Stimulated activated CD4-positive, alpha-beta T cell treated with anti-CD3 and anti-CD28 coated beads, Interleukin-12 subunit alpha, Interleukin-12 subunit beta, amount 100 ng/mL, for 4 hours (primary cell): Measurements from ENCODE around the gene ARHGEF4.

Source experiments
- DNase-seq: peaks from one replicate; pipeline ENCODE4 v3.0.0-alpha.2; 2020

The ARHGEF4 gene

DNA sequence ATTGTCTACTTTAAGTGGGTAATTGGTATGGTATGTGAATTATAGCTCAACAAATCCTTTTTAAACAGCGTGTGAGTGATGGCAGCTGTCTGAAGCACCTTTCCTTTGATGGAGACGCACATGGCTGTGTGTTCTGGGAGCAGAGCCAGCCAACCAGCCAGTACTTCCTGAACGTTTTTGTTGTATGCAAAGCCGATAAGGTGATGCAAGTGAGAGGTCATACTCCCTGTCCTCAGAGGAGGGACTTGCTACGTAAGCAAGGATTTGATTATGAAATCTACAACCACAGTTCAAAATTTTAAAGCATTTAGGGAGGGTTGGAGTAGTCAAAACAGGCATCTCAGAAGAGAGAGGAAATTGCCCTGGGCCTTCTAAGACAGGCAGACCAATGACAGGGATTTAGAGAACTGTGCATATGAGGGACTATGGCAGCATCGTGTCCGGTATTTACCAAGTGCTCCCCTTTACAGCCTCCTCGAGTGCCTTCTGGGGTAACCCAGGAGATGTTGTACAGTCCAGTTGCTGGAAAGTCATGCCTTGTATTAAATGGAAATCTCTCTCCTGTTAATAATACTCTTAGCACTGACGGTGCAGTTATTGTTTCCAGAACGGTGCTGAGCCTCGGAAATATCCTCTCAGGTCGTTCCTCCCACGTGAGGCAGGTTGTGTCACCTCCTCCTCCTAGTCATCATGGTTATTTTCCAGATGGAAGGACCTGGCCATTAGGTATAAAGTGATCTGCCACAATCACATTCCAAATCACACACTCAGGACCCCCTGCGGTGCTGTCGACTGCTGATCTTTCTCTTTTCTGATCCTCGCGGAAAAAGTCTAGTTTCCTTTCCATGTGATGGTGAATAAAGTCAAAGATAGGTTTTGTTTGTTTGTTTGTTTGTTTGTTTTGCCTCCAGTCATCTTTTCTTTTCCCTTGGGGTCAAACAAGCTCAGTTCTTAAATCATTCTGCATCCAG is 28.4 kb downstream of the ARHGEF4 start:
- DNase-seq: no peak

- DNase-seq: no peak
These were observed 32.9 kb downstream of the ARHGEF4 start for GRCh38 chr2:130869441-130870160.

GRCh38 chr2:130870161-130870485 is 33.4 kb downstream of the ARHGEF4 start:
- no peak for DNase-seq

GRCh38 chr2:130870779-130871178 is 34.1 kb downstream of the ARHGEF4 start:
- no peak for DNase-seq

- DNase-seq: no peak
These were observed 35.4 kb downstream of the ARHGEF4 start for GRCh38 chr2:130871843-130872740.

DNA sequence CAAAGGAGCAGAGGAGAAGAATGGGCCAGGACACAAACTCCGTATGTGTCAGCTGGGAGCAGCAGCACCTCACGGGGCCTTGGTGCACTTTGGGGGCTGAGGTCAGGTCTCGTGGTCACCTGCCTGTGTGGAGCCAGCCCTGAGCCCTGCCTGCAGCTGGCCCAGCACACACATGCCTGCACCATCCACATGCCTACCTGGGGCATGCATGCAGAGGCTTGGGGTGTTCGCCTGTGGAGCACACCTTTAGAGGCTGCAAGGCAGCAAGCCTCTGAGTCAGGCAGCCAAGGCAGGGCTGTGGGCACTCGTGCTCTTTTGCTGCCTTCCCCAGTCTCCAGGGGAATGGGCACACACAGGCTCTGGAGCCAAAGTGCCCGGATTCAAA is 36.0 kb downstream of the ARHGEF4 start:
- DNase-seq: no peak

DNA sequence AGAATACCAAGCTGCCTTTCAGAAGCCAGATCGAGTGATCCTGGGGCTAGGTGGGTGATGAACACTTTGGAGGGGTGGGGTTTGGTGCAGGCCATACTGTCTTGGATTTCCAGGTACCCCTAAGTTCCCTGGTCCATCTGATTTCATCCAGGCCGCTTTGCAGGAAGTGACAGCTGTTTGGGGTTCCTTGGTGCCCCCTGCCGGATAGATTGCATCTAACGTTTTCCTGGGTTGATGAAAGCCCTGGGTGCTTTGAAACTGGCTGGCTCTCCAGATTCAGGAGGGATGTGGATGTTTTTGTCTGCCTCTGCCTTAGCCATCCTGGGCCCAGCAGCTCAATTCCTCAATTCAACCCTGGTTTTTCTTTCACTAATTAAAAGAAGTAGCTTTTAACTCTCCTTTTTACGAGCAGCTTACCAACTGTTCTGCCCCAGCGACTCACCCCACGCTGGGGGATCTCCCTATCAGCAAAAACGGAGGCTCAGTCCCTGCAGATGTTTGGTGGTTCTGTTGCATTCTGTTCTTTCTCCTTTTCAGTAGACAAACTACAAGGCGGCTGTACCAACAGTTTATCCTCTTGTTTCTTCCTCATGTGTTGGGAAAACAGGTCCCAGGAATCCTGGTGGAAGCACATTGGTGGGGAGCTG is 37.1 kb downstream of the ARHGEF4 start:
- peak; percentile 65 for DNase-seq

DNA sequence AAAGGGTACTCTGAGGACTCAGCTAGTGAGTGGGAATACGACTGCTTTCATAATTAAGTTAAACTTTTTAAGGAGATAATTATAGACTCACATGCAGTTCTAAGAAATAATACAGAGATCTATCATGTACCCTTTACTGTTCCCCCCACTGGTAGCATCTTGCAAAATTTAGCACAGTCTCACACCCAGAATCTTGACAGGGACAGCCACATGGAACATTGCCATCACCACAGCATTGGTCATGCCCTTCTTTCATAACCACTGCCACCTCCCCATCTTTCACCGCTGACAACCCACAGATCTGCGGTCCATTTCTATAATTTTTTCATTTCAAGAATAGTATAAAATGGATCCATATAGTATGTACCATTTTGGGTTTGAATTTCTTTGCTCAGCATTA is 37.8 kb downstream of the ARHGEF4 start:
- DNase-seq: no peak

- DNase-seq: no peak
These were observed 39.2 kb downstream of the ARHGEF4 start for GRCh38 chr2:130875935-130876334.

DNA sequence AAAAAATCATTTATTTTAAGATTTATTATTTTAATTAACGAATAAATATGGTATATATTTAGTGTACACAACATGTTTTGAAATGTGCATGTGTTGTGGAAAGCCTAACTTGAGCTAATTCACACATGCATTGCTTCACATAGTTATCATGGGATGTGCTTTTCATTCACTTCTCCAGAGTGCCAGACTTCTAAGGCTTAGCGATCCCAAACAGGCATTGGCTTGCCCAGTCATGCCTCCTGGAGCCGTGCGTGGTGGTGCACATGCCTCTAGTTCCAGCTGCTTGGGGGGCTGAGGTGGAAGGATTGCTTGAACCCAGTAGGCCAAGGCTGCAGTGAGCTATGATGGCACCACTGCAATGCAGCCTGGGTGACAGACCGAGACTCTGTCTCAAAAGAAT is 40.5 kb downstream of the ARHGEF4 start:
- DNase-seq: no peak

DNA sequence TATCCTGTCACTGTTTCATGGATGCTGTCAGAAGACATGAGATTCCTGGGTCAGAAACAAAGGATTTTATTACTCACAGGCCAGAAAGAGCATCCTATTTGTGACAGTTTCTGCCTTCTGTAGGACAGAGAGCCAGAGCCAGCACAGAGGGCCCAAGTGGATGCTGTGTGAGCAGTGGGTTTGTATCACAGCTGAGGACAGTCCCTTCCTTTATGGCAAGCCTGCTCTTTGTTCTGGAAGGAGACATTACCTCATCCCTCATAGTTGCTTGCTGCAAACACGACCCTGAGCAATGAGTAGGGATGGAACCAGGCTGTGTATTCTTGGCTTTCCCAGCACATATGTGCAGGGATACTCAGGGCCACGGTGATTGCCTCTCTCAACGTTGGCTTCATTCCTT is 41.6 kb downstream of the ARHGEF4 start:
- DNase-seq: no peak

DNA sequence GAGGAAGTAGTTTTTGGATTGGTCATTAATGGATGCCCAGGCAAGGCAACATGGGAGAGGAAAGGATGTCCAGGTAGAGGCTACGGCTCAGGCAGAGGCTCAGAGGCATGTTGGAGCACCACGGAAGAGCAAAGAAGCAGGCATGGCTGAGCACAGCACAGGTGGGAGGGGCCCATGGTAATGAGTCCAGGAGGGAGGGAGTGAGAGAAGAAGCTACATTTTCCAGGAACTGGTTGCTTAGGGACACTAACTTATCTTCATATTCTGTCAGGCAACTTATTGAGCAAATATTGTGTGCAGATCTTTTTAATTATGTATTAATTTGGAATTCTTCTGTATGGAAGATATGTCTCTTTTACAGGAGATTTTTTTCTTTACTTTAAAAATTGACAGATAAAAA is 42.2 kb downstream of the ARHGEF4 start:
- DNase-seq: no peak

DNA sequence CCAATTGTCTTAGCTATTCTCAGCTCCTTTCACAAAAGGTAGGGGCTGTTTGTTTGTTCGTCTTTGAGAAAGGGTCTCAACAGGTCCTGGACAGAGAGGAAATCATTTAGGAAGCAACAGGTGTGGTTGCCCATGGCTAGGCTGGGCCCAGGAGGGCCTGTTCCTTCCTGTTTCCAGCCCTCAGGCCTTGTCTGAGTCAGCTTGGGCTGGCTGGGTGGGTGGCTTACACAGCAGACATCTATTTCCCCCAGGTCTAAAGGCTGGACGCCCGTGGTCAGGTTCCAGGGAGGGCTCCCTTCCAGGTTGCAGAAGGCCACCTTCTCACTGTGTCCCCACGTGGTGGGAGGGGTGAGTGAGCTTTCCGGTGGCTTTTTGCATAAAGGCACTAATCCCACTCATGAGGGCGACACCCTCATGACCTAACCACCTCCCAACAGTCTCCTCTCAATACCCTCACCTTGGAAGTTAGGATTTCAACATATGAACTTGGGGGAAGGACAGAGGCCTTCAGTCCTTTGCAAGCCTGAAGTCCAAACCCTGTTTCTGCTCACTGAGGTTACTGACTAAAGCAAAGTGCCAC is 45.5 kb downstream of the ARHGEF4 start:
- DNase-seq: no peak

DNA sequence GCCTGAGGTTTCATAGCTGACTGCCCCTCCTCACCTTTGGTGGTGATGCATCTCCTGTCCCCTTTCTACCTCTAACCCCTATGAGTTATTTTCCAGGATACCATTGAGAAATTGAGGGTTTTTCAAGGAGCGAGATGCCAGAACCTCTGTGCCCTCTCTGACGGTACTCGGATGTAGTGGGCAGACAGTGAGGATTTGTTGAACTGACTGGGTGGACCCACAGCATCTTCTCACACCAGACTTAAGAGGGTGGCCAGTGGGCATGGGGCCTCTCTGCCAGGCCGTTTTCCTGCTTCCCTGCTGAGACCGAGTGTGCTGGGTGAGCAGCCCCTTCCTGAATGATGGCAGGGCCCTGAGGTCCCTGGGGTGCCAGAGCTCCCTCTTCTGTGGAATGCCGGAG is 46.3 kb downstream of the ARHGEF4 start:
- no peak for DNase-seq

DNA sequence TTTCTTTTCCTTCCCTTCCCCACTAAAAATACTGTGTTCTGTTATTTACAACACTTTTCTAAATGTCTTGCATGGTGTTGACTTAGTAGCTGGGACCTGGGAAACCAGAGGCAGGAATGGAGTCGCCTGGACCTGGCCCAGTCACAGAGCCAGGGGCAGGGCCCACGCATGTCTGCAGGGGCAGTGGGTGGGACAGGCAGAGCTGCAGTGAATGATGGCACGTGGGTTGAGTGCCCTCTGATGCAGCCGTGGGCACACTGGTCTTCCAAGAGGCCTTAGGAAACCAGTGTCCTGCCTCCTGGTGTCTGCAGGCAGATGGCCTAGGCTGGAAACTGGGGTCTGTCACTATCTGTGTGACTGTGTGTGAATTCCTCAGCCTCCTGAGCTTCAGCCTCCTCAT is 46.8 kb downstream of the ARHGEF4 start:
- no peak for DNase-seq

- no peak for DNase-seq
These were observed 47.3 kb downstream of the ARHGEF4 start for GRCh38 chr2:130884013-130884412.

DNA sequence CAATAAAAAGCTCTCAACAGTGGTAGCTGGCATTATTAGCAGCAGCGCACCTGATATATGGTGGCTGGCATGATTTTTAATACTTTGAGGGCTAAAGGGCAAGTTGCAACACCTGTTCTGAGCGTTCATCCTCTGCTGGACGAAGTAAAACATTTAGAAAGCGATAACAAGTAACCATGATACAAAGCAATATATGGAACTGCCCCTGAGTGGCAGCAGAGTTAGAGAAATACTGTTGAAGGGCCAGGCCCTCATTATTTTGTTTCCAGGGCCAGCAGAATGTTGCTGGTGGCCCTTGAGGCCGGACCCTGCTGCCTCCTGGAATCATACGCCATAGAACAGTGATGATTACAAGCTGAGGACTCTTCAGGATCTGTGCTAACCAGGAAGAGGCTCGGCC is 47.8 kb downstream of the ARHGEF4 start:
- no peak for DNase-seq

DNA sequence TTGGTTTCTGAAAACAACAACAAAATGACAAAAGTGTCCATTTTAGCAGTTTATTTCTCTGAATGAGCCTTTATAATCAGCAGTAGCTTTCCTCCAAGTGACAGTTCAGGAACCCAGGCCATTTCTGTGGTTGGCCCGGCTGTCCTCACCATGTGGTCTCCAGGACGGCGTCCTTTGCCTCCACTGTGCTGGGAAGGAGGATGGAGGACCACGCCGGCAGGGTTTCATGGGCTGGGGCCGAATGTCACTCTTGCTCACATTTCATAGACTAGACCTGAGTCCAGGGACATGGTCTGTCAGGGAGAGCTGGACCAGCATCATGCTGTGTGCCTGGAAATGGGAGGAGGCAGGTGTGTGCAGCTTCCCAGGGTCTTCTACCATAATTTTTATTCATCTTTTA is 50.9 kb downstream of the ARHGEF4 start:
- no peak for DNase-seq

GRCh38 chr2:130890941-130891669 is 54.4 kb downstream of the ARHGEF4 start:
- no peak for DNase-seq

DNA sequence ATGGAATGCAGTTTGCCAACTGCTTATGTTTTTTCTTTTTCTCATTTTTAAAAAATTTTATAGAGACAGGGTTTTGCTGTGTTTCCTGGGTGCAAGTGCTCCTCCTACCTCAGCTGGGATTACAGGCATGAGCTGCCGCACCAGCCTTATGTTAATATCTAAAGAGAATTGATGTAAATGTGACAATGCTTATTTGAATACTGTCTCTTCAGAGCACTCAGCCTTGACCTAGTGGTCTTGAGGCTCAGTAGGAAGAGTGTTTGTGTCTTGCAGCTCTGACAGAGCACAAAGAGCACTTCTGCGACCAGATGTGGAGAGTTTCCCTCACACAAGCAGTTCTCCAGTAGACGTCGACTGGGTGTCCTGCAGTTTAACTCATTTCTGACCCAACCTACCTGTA is 55.3 kb downstream of the ARHGEF4 start:
- DNase-seq: no peak
